HG03025 (cell line): ENCODE measurements around the gene SWI5.
"Not testable (repeated sequence)": the region's sequence is repeated elsewhere in the genome, so short reads cannot be mapped to it uniquely, and the experiment has no call there.

Experiments
- ATAC-seq: cut with Tn5 transposase; IDR thresholded peaks from one replicate; pipeline ENCODE4 v1.9.1; 2021; ENCODE audit warnings: mild to moderate bottlenecking, moderate library complexity; ENCODE audit not compliant: unreplicated experiment, low FRiP score

Gene SWI5

DNA sequence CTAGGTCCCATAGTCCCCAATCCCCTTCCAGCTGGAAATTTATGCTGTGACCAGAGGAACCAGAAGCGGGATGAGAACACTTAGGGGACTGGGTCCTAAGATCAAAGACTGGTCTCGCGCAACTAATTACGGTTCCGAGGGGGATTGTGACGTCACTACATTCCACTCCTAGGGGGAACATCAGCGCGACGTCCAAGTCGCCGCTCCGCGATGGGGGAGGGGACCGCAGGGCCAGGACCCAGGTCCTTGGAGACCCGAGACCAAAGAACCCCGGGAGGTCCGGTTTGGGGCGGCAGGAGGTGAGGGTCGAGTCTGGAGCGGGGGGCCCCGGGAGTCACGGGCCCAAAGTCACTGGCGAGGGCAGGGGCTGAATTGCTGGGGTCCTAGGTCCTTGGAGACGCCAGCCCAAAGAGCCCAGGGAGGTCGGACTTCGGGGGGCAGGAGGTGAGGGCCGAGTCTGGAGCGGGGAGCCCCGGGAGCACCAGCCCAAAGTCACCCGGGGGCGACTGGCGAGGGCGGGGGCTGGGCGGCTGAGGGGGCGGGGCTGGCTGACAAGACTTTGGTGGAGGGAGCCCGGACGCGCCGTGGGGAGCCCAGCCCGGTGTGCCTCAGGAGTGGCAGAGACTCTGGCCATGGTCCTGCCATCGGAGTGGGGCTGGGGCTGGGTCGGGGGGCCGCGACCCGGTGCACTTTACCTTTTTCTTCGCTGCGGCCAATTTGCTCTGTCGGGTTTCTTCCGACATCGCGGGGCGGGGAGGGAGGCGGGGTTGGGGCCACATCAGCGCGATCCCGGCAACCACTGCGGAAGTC lies 673 bp upstream of the SWI5 start, which contains the start of gene GOLGA2:
Gene GOLGA2 (minus strand): TSS at position 810 of the 810 bp plus-strand sequence. CDS start 31 bp downstream, at position 779.
- peak; percentile 56 for ATAC-seq

DNA sequence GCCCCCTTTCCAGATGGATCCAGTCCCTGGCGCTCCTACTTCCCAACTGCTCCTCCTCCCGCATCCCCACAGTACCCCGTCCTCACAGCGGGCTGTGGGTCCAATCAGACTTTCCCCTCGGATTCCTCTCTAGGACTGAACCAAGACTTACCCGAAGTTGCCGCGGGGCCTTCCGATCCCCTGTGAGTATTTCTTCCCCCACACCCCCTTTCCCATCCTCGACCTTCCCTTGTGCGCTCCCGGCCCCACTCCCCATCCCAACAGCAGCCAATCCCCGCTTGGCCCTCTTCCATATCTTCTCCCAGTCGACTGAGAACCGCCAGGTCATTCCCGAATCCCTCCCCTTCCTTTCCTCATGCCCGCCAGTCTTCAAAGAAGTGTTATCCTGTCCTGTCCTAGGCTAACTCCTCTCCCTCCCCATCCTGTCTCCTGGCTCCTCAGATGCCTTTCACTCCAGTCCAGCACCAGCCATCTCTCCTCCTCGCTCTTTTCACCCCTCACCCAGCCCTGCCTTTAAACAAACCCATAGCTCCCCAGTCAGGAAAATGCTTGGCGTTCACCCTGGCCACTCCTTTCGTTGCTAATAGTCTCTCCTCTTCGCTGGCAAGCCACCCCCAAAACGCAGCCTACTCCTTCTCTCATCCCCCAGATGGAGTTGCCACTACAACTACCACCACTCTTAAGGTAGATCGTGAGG lies 646 bp downstream of the SWI5 start:
- ATAC-seq: no peak

DNA sequence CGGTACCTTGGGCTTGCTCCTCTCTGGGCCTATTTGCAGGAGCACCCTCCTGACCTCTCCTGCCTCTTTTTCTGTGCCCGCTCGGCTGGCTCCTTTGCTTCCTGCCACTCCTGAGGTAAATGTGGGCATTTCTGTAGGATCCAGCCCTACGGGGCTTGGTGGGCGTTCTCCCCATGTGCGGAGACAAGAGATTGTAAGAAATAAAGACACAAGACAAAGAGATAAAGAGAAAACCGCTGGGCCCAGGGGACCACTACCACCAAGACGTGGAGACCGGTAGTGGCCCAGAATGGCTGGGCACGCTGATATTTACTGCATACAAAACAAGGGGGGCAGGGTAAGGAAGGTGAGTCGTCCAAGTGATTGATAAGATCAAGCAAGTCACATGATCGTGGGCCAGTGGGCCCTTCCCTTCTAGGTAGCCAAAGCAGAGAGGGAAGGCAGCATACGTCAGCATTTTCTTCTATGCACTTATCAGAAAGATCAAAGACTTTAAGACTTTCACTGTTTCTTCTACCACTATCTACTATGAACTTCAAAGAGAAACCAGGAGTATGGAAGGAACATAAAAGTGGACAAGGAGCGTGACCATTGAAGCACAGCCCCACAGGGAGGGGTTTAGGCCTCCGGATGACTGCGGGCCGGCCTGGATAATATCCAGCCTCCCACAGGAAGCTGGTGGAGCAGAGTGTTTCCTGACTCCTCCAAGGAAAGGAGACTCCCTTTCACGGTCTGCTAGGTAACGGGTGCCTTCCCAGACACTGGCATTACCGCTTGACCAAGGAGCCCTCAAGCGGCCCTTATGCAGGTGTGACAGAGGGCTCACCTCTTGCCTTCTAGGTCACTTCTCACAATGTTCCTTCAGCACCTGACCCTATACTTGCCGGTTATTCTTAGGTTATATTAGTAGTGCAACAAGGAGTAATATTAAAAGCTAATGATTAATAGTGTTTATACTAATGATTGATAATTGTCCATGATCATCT lies 3.3 kb downstream of the SWI5 start:
- not testable (repeated sequence) for ATAC-seq

DNA sequence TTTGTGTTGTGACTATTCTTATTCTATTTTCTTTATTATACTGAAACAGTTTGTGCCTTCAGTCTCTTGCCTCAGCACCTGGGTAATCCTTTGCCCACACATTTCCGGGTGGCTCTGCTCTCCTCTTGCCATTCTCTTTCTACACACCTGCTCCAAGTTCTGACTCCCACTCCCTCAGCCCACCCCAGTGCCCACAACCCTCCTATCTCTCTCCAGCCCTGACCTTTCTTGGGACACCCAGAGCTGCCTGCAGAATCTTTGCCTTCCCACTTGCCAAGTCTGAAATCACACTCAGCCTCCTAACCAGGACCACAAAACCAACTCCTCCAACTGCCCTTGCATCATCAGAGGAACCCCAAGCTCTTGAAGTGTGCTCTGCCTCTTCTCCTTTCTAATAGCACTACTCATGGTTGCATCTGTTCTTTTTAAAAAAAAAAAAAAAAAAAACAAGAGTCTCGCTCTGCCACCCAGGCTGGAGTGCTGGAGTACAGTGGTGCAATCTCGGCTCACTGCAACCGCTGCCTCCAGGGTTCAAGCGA lies 4.1 kb downstream of the SWI5 start:
- ATAC-seq: no peak

DNA sequence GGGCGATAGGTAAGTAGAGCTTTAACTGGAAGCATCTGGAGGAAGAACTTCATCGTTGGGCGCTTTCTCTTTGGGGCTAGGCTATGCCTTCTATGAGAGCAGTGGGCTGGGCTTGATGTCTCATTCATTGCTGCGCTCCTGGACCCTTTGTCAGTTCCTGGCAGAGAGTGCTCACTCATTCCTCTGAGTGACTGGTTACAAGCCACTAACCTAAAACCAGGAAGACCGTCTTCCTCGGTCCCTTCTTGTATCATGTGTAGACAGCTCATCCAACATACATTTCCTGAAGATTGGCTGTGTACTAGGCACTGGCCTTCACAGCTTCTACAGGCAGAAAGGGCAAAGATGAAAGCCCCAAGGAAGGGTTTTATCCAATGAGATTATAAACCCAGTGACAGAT lies 6.4 kb downstream of the SWI5 start:
- no peak for ATAC-seq

DNA sequence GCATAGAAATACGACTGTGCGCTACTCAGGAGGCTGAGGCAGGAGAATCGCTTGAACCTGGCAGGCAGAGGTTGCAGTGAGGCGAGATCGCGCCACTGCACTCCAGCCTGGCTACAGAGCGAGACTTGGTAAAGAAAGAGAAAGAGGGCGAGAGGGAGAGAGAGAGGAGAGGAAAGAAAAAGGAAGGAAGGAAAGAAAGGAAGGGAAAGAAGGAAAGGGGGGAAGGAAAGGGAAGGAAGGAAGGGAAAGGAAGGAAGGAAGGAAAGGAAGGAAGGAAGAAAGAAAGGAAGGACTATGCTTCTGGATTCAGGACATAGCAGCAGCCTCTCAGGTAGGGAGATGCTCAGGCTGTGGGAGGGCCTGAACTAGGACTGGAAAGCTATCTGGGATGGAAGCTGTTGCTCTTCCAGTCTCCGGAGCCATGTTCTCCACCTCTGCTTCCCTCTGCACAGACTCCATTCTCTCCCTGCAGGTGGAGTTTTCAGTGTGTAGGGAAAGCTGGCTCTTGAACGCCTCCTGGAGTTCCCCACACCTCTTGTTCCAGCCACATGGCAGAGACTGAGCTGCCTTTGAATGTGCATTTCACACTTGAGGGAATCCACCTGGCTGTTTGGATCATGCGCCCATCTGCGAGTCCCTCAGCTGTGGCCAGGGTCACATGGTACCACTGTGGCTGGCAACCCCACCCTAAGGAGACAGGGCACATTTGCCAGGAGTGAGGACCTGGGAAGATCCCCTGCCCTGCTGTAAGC lies 9.1 kb downstream of the SWI5 start:
- no peak for ATAC-seq

DNA sequence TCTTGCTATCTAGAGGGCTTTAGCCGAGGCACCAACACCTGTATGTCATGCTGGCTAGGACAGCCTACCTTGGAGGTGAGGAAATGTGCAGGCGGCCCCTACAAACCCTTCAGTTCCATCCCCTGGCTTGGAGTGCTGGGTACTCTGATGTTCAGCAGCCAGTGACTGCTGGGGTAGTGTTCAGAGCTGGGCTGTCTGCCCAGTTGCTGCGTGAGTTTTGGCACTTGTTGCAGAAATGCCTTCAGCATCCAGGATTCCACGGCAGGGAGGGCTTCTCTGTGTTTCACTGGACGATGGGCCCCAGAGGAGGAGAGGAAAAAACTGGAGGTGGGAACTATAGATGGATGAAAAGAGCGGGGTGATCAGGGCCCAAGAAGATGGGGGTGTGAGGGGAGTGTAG lies 10.4 kb downstream of the SWI5 start:
- no peak for ATAC-seq

DNA sequence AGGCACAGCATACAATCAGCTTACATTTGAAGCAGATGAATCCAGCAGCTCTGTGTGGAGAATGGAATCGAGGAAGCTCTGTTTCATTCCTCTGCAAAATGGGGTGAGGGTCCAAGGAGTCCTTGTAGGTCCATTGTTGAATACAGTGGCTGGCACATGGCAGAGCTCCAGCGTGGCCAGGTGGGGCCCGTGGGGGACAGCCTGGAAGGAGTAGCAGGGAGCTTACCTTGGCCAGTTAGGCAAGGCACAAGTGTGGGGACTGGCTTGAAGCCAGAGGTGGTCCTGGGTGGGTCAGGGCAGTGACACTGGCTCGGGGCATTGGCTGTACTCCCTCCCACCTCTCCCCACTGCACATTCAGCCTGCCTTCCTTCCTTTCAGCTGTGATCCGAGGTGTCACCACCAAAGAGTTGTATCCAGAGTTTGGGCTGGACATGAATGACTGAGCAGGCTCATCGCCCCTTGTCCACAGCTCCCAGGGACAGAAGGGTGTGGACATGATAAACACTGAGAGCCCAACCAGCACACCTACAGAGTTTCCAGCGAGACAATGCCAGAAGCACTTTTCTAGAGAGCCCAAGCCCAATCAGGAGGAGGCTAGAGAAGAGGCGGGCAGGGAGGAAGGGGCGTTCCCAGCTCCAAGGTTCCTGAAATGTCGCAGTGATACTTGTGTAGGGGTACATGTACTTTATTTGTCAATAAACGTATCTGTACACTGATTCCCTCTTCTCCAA lies 12.4 kb downstream of the SWI5 start:
- ATAC-seq: no peak

DNA sequence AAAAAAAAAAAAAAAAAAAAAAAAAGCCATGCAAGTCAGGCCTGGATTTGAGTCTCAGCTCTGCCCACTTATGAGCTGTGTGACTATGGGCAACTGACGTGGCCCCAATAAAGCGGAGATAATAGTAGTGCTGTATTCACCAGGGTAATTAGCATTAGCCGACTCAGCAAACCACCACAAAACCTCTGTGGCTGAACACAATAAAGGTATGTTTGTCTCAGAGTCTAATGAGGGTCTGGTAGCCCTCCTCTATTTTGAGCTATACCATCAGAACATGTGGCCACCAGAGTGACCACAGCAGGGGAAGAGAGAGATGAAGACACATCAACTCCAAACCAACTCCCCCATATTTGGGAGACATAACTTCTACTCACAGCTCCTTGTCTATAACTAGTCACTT lies 15.9 kb downstream of the SWI5 start:
- no peak for ATAC-seq

DNA sequence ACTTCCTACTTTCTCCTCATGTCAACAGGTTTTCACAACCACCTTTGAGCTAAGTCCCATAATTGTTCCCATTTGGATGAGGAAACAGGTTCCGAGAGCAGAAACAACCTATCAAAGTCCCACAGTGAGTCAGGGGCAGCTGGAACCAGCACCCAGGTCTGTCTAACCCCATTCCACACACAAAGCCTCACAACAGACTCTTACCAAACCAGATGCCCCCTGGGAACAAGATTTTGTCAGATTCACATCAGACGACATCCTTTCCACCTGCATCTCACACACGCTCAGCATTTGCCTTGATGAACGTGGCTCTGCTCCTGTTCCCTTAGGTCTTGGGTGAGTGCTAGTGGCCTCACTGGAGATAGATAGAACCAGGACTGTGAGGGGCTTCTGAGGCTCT lies 17.0 kb downstream of the SWI5 start:
- ATAC-seq: no peak

DNA sequence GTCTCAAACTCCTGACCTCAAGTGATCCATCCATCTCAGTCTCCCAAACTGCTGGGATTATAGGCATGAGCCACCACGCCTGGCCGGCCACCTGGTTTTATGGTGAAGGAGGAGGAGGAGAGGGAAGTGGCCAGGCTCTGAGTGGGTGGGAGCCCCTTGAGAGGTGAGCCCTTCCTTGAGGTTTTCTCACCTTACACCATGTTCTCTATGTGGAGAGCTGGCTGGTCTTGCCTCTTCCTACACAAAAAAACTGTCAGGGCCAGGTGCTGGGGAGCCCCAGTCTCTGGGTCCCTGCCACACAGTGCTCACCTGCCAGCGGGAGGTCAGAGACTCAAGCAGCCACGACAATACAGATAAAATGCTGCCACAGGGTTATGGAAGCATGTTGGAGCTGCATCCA lies 18.1 kb downstream of the SWI5 start:
- ATAC-seq: no peak

DNA sequence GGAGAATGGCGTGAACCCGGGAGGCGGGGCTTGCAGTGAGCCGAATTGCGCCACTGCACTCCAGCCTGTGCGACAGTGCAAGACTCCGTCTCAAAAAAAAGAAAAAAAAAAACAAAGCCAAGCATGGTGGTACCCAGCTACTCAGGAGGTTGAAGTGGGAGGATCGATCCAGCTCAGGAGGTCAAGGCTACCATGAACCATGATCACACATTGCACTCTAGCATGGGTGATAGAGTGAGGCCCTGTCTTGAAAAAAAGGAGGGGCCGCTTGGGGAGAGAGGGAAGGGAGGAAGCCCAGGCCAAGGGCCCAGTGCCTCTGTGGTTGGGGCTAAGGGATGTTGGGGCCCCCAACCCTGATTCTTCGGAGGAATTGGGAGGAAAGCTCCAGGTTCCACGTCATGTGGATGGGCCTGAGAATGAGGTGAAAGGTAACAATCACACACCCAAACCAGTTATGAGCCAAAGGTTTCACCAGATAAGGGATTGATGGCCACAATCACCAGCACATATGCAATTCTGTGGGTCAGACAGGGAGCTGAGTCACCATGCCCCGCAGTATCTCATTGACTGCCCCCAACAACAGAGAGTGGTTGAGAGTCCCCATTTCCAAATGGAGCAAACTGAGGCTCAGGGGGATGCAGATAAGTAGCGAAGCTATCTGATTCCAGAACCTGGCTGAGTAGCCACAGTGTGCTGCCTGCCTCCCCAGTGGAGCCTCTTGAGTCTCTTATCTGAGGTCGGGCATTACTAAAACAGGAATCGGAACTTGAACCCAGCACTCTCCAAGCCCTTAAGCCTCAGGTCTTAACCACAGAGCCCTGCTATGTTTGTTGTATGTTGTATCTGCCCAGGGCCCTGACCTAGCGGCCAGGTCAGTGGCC lies 20.5 kb downstream of the SWI5 start:
- ATAC-seq: no peak

DNA sequence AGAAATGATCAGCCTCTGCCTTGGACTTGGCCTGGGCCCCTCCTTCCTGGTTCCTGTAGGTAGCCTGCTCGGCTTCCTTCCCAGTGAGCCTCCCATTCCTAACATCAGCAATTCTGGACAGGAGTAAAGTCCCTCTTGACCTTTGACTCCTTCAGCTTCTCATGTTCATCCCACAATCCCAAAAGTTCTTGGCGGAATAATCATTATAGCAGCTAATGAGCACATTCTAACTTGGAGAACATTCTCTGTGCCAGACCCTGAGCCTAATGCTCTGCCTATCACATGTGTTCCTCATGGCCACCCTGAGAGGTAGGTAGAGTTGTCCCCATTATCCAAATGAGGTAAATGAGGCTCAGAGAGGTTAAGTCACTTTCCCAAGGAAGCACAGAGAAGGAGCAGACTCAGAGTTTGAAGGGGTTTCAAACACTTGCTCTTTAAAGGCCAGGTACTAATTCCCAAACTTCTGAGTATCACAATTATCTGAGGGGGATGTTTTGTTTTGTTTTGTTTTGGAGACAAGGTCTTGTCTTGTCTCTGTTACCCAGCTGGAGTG lies 21.2 kb downstream of the SWI5 start:
- no peak for ATAC-seq

DNA sequence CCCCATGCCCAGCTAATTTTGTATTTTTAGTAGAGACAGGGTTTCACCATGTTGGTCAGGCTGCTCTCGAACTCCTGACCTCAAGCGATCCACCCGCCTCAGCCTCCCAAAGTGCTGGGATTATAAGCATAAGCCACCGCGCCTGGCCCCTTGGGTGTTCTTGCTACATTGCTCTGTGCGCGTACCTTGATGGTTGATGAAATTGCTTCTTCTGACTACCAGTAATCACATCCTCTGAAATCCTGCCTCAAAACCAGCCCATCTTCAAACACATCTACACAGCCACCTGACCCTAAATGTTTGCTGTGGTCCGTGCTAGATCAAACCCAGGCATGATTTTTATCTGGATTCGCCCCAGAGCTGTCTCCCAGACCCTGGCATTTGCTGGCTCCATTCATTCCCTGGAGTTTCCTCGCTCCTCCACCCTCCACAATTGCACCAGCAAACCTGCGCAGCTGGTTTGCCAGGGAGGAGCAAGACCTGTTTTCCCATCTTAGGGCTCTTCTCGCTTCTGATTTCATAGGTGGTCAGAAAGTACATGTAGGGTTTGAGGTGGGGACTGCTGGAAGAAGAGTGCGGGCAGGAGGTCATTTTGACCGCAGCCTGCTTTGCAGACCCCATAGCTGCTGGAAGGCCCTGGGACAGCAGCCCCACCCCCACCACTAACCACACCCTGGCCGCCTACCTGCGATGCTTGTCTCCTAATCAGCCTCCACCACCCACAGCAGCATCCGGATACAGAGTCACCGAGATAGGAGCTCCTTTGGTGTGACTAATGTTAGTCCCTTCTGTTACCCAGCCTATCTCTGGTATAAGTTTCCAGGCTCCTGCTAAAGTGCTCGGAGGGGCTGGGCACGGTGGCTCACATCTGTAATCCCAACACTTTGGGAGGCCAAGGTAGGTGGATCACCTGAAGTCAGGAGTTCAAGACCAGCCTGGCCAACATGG lies 22.7 kb downstream of the SWI5 start:
- no peak for ATAC-seq

DNA sequence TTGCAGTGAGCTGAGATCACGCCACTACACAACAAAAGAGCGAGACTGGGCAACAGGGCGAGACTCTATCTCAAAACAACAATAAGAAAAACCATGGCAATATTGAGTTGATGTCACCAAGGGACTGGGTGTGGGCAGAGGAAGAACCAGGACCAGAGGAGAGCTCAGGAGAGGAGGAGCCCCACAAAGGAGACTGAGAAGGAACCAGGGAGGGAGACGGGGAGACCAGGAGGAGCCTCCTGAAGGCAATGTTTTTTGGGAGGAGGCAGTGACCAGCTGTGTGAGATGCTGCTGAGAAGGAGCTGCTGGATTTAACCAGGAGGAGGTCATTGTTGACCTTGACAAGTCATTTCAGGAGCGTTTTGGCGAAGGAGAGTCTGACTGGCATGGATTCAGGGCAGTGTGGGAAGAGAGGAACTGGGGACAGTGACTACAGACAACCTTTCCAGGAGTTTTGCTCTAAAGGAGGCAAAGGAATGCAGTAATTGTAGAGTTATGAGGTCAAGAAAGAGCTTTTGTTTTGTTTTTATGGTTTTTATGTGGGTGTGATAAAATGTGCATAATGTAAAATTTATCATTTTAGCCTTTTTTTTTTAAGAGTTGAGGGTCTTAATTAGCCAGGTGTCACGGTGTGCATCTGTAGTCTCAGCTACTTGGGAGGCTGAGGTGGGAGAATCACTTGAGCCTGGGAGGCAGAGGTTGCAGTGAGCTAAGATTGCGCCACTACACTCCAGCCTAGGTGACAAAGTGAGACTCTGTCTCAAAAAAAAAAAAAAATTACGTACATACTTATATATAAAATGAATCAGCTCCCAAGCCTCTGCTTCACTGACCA lies 28.3 kb downstream of the SWI5 start:
- no peak for ATAC-seq

DNA sequence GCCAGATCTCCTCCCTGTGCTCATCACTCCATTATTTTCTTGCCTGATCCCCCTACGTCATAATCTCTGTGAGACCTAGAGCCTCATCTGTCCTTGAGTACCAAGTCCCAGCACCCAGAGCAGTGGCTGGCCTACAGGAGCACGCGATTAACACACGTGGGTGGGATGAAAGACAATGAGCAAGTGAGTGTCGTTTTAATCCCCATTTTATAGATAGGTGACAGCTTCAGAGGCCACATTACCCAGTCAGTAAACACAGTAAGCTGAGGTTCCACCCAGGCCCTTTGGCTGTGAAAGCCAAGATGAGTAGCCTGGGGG lies 28.9 kb downstream of the SWI5 start:
- ATAC-seq: no peak
